Breast epithelium (tissue), 4 donors: Measurements from ENCODE around the gene ZBTB39. TPM values are rescaled to one million over a fixed set of nuclear protein-coding genes. Genes with fewer than 3 reads are reported as not detected.

Experiments used
- DNase-seq, 2 donors: peaks; one replicate each; pipeline ENCODE4 v3.0.0-alpha.2; 2019; ENCODE audit warnings: low spot score in 2 of 2
- H3K27ac ChIP-seq, 2 donors: fragments of 200-600 bp; sonication (generic) in 1 of 2; one replicate each; pipeline ENCODE4 v1.5.1; 2016 to 2019; ENCODE audit warnings: mild to moderate bottlenecking in 1 of 2
- H3K27me3 ChIP-seq, 2 donors: fragments of 200-600 bp; sonication (generic) in 1 of 2; one replicate each; pipeline versions ENCODE4 v1.5.1 to v1.6.0; 2017 to 2019; ENCODE audit warnings: control low read depth in 1 of 2, mild to moderate bottlenecking in 1 of 2
- H3K36me3 ChIP-seq: fragments of 200-600 bp; one replicate; pipeline ENCODE4 v1.5.1; 2019
- H3K4me1 ChIP-seq, 2 donors: fragments of 200-600 bp; sonication (generic); one replicate each; pipeline ENCODE4 v1.5.1; 2016 to 2019; ENCODE audit warnings: control low read depth in 1 of 2
- H3K4me3 ChIP-seq, 3 donors: fragments of 200-600 bp; sonication (generic); 1 replicate in 2 of 3; 2 replicates in 1 of 3; pipeline ENCODE4 v1.5.1; 2016 to 2019; ENCODE audit warnings: mild to moderate bottlenecking in 3 of 3, moderate library complexity in 2 of 3
- H3K9me3 ChIP-seq, 2 donors: fragments of 200-600 bp; sonication (generic) in 1 of 2; one replicate each; pipeline ENCODE4 v1.5.1; 2016 to 2019; ENCODE audit warnings: control low read depth in 1 of 2
- POLR2A ChIP-seq: fragments of 450-650 bp; IDR thresholded peaks from one replicate; pipeline ENCODE4 v1.6.1; 2016; ENCODE audit warnings: antibody characterized with exemption, mild to moderate bottlenecking, moderate library complexity
- POLR2AphosphoS5 ChIP-seq, 3 donors: sonication (generic); formaldehyde crosslinking; IDR thresholded peaks; one replicate each; pipeline ENCODE4 v1.6.1; 2017; ENCODE audit warnings: antibody characterized with exemption in 3 of 3
- intact Hi-C: fragments of 100-400 bp; cut with DNase I; formaldehyde crosslinking; loops from one replicate; pipeline ENCODE4 v1.15.1; 2023; ENCODE audit warnings: low total_unique reads
- total RNA-seq, 3 donors: library from RNA; depleted of rRNA; stranded (reverse); fragments of >200 nt; gene quantifications; one replicate each; pipeline ENCODE4 v1.1.0, GENCODE V29; 2016
- TF ChIP-seq, protein P1 (sequence below), 3 donors: fragments of 450-650 bp; IDR thresholded peaks; one replicate each; pipeline ENCODE4 v1.5.1; 2016 to 2017; ENCODE audit warnings: antibody characterized with exemption in 3 of 3, mild to moderate bottlenecking in 3 of 3, moderate library complexity in 3 of 3

ZBTB39 gene
- total RNA-seq, 3 donors from 2014 or later: 4.3 to 6.6 (median 6.1) TPM

DNA sequence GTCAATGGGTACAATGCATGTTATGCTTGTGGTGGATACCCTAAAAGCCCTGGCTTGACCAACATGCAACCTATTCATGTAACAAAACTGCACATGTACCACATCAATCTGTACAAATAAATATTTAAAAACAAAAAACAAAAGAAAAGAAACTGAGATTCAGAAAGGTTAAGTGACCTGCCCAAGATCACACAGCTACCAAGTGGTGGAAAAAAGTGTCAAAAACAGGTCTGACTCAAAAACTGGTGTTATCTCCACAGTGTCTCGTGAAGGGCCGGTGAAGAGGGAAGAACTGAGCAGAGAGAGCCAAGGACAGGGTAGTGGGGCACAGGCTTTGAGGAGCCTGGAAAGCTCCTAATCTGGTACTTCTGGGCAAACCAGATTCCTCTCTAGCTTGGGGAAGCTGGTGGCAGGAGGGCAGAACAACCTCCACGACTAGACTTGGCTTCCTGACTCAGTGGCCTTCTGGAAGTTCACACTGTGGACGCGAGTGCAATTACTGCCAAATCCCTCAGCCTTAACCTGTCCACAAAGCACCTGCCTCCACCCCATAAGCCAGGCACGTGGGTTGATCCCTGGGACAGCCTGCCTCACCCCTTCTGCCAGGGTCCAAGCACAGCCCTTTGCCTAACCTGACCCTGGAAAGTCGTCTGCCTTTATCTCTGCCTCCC lies 15.6 kb downstream of the ZBTB39 start:
- Histone ChIP-seq H3K36me3 (no peaks in the 10 kb centered on the region), H3K4me1 (peaks cover 0 to 6% of the 10 kb centered on the region in 2 donors), H3K9me3 (no peaks in the 10 kb centered on the region), H3K27ac (no peak overlapping the region), H3K4me3 (no peak overlapping the region), H3K27me3 (no peaks in the 10 kb centered on the region)
- intact Hi-C loops: loop anchor here (10.0 kb wide), 1 partner anchor 236 kb away; the partner anchor contains the start of gene PRIM1
- DNase-seq: no peak
- no peak for TF ChIP-seq POLR2AphosphoS5 (IDR thresholded peaks at IDR 0.05)
- TF ChIP-seq, protein P1, sequence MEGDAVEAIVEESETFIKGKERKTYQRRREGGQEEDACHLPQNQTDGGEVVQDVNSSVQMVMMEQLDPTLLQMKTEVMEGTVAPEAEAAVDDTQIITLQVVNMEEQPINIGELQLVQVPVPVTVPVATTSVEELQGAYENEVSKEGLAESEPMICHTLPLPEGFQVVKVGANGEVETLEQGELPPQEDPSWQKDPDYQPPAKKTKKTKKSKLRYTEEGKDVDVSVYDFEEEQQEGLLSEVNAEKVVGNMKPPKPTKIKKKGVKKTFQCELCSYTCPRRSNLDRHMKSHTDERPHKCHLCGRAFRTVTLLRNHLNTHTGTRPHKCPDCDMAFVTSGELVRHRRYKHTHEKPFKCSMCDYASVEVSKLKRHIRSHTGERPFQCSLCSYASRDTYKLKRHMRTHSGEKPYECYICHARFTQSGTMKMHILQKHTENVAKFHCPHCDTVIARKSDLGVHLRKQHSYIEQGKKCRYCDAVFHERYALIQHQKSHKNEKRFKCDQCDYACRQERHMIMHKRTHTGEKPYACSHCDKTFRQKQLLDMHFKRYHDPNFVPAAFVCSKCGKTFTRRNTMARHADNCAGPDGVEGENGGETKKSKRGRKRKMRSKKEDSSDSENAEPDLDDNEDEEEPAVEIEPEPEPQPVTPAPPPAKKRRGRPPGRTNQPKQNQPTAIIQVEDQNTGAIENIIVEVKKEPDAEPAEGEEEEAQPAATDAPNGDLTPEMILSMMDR (IDR thresholded peaks at IDR 0.05): no peak
- no peak for TF ChIP-seq POLR2A

DNA sequence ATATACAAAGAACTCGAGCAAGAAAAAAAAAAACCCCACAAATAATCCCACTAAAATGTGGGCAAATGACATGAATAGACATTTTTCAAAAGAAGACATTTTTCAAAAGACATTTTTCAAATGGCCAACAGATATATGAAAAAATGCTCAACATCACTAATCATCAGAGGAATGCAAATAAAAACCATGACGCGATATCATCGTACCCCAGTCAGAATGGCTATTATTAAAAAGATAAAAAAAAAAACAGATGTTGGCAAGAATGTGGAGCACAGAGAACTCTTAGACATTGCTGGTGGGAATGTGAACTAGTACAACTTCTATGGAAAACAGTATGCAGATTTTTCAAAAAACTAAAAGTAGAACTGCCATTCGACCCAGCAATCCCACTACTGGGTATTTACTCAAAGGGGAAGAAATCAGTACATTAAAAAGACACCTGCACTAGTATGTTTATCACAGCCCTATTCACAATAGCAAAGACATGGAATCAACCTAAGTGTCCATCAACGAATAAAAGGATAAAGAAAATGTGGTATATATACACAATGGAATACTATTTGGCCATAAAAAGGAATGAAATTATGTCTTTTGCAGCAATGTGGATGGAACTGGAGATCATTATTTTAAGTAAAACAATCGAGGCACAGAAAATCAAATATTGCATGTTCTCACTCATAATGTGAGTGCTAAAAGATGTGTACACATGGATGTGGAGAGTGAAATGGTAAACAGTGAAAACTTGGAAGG lies 16.3 kb downstream of the ZBTB39 start:
- H3K4me1 ChIP-seq: peaks cover 0 to 6% of the 10 kb centered on the region in 2 donors
- TF ChIP-seq POLR2AphosphoS5 (IDR thresholded peaks at IDR 0.05) (no peak), POLR2A (no peak)
- TF ChIP-seq, protein P1 (IDR thresholded peaks at IDR 0.05): no peak
- no peaks in the 10 kb centered on the region for H3K36me3 ChIP-seq
- no peak for DNase-seq
- H3K9me3 ChIP-seq: no peaks in the 10 kb centered on the region
- intact Hi-C loops: loop anchor here (10.0 kb wide), 1 partner anchor 235 kb away; the partner anchor contains the start of gene PRIM1
- no peak overlapping the region for H3K4me3 ChIP-seq
- no peak overlapping the region for H3K27ac ChIP-seq
- H3K27me3 ChIP-seq: no peaks in the 10 kb centered on the region

DNA sequence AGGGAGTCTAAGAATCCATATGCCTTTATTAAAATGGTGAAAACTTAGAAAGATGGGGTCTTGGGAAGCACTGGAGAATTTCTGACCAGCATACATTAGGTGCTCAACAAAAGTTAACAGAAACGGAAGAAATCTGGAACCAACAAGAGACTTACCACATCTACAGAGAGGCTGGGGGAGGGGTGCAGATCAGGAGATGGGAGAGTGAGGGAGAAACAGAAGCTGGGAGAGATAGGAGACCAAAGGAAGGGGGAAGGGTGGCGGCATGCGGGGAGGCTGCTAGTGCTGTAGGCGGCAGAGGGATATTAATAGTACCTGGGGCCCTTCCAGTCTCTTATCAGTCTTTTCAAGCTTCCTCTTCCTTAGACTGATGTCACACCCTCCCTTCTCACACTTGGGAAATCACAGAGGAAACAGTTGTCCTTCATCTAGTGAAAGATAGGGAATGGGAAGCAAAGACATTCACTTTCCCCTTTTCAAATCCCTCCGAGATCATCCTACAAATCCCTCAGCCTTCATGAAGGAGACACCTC lies 18.1 kb downstream of the ZBTB39 start:
- Histone ChIP-seq H3K4me1 (peaks cover 0 to 6% of the 10 kb centered on the region in 2 donors), H3K27ac (no peak overlapping the region), H3K4me3 (no peak overlapping the region), H3K36me3 (no peaks in the 10 kb centered on the region), H3K9me3 (no peaks in the 10 kb centered on the region), H3K27me3 (no peaks in the 10 kb centered on the region)
- DNase-seq: no peak
- intact Hi-C loops: no loop called here
- TF ChIP-seq POLR2A (no peak), POLR2AphosphoS5 (IDR thresholded peaks at IDR 0.05) (no peak)
- TF ChIP-seq, protein P1 (IDR thresholded peaks at IDR 0.05): no peak

DNA sequence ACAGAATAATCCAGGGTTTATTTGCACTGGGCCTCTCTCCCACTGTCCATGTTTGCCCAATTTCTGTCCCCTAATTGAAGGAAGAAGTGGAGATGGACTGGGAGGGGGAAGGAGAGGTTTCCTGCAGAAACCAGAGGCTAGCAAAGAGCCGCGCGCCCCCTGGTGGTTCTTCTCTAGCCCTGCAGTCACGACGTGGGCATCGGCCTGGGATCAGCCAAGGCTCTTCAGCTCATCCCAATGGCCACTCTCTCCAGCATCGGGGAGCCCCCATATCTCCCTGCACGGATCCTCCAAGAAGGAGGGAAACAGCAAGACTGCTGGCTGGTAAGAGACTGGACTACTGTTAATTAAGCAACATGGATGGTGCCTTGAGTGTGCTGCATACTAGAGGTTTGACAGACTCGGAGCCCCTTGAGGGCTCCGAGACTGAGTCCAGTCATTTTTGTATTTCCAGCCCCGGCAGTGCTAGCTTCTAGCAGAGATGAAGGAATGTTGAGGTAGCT lies 18.7 kb downstream of the ZBTB39 start:
- Histone ChIP-seq H3K4me1 (peaks cover 0 to 6% of the 10 kb centered on the region in 2 donors), H3K4me3 (no peak overlapping the region), H3K36me3 (no peaks in the 10 kb centered on the region), H3K27me3 (no peaks in the 10 kb centered on the region), H3K27ac (no peak overlapping the region), H3K9me3 (no peaks in the 10 kb centered on the region)
- intact Hi-C loops: no loop called here
- peak; percentile 53 to 85 for DNase-seq
- TF ChIP-seq POLR2AphosphoS5 (IDR thresholded peaks at IDR 0.05): no peak
- TF ChIP-seq, protein P1 (IDR thresholded peaks at IDR 0.05): peak; percentile 90 to 96 (median 93)
